GM19438 (cell line): Measurements from ENCODE around the gene ATP6V1F.

Experiments
- ATAC-seq: cut with Tn5 transposase; IDR thresholded peaks from one replicate; pipeline ENCODE4 v1.9.1; 2021; ENCODE audit warnings: low read depth; ENCODE audit not compliant: unreplicated experiment

Gene ATP6V1F, protein sequence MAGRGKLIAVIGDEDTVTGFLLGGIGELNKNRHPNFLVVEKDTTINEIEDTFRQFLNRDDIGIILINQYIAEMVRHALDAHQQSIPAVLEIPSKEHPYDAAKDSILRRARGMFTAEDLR

DNA sequence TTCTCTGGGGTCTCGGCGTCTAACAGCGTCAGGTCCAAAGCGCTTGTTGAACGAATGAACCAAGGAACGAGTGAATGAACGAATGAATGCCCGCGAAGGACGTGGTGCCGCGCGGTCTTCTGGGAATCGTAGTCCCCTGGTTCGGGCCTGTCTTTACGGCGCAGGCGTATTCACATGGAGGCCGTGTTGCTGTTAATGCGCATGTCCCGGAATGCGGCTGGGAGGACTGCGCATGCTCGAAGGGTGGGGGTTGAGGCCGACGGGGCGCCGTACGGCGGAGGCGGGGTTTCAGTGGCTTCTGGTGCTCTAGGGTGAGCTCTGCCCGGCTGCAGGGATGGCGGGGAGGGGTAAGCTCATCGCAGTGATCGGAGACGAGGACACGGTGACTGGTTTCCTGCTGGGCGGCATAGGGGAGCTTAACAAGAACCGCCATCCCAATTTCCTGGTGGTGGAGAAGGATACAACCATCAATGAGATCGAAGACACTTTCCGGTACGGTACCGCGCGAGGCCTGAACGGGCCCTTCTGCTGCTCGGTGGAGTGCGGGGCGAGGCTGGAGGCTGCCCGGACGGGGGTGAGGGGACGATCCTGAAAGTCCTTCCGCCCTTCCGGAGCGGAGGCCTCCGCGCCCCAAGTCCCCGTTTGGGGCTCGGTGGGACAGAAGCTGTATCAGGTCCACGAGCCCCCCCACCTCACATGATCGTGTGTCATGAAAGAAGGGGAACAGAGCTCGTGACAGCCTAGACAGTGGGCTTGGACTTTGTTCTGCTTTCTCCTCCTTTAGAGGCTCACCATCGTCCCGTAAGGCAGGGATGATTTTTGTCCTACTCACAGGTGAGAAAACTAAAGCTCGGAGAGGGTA, at the start of gene ATP6V1F:
TSS of gene ATP6V1F (plus strand) at position 286 of the 862 bp plus-strand sequence. CDS start at position 335, 49 bp downstream.
- peak; percentile 81 for ATAC-seq

DNA sequence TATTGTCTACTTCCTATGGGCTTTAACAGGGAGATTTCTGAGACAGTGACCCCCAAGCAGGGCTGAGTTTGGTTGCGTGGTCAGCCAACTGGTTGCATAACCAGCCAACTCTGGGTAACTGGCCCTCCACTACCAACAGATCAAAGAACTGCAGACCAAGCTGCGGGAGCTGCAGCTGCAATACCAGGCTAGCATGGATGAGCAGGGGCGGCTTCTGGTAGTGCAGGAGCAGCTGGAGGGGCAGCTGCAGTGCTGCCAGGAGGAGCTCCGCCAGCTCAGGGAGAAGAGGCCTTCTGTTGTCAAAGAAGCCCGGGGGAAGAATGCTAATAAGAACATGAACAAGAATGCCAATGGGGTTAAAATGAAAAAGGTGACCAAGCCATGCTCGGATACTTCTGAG, 48.2 kb upstream of the ATP6V1F start:
- no peak for ATAC-seq

DNA sequence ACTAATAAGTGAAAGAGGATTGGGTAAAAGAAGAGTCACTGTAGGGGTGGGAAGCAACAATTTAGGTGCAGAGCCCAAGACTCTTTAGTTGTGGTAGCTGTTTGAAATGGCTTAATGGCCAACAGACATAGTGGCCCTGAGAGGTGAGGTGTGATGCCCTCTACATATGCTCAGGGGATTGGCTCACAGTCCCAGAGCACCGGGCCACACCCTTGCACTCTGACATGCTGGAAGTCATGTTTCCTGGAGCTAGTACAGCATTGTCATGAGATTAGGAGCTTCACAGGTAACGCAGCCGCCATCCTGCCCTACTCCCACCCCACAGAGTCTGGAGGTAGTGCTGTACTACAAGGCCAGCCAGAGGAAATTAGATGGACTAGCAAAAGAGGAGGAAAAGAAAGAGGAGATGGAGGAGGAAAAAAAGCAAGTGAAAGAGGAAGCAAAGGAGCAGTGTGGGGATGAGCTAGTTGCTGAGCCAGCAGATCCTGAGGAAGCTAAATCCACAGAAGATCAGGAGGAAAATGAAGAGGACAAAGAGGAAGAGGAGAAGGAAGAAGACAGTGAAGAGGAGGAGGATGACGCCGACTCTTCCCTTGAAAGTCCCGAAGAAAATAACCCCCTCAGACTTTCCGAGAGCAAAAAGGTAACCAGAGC, 47.2 kb upstream of the ATP6V1F start:
- ATAC-seq: no peak

DNA sequence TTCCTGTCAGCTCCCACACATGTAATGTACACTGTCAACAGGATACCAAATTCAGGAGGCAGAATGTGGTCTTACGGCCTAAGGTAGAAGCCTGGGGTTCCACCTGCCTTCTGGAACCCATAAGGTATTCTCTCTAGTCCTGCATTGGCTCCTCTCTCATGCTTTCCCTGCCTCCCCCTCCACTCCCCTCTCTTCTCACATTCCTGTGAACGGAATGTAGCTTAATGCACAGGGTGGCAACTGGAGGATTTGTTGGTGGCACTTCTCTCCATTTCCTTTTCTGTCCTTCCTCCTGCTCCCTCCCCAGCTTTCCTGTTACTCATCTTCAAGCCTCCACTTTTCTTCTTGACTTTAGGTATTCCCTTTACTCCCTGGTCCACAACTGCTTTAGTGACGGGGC, 44.0 kb upstream of the ATP6V1F start:
- no peak for ATAC-seq

DNA sequence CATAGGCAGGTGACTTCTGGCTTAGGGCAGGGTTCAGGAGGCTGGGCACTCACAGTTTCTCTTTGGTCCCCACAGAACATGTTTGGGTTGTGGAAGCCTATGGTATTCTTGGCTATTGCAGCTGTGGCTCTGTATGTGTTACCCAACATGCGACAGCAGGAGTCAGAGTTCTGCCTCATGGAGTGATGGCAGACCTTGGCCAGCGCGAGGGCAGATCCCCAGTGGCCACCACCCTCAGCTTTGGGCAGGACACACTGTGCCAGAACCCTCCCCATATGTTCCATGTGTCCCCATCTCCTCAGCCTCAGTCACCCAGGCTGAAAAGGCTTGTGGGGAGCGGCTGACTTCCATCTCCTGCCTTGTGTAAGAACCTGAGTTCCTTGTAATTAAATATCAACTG, 40.9 kb upstream of the ATP6V1F start:
- no peak for ATAC-seq

DNA sequence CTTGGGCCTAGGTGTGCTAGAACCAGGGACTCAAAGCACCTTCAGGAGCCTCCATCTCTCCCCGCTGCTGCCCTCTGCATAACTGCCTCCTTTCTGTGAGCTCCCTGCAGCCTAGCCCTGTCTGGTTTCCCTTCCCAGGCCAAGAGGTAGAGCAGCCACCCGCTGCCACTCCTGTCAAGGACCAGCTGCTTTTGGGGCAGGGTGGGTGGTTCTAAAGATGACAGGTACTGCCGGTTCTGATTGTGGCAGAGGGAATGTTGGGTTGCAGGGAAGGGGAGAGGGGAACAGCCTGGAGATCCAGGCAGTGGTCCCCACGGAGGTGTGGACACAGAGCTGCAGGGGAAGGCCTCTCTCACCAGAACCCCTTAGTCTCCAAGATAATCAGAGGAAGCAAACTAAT, 36.1 kb upstream of the ATP6V1F start:
- ATAC-seq: no peak

DNA sequence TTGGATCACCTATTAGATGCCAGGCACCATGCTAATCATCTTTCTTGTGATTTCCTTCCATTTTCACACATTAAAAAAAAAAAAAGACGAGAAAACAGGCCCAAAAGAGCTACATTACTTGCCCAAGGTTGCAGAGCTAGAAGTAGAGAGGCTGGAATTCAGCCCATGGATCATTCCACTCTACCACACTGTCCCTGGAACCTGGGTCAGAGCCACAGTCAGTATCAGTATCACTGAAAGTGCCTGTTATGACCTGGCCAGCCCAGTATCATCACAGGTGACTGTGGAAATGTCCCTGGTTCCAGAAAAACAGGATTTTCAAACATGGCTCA, 35.8 kb upstream of the ATP6V1F start:
- no peak for ATAC-seq

DNA sequence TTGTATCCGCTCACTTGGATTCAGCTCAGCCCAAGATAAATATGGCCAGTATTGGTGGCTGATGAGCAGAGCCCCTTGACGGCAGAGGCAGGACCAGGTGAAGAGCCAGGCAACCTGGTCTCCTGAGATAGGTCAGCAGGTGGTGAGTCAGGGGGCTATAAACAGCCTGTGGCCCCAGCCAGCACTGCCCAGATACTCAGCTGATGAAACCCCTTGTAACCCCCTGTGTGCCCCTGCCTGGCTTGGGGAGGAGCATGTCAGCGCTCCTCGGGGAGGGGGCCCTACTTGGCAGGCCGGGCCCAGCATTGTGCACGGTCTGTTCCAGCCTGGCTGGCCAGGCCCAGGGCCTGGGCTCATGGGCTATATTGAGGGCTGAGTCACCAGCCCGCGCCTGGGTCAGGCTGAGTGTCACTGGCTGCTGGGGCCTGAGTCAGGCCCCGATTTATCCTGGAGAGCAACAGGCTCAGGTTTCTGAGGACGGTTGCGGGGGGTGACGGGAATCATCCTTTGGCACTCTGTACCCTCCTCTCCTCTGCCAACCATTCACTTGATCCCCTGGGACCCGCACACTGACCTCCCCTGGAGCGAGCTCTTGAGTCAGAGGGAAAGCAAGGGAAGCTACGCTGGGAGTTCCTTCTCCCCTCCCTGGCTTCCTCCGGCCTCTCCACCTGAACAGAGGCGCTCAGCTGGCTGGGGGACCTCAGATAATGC, 35.3 kb upstream of the ATP6V1F start:
- no peak for ATAC-seq

DNA sequence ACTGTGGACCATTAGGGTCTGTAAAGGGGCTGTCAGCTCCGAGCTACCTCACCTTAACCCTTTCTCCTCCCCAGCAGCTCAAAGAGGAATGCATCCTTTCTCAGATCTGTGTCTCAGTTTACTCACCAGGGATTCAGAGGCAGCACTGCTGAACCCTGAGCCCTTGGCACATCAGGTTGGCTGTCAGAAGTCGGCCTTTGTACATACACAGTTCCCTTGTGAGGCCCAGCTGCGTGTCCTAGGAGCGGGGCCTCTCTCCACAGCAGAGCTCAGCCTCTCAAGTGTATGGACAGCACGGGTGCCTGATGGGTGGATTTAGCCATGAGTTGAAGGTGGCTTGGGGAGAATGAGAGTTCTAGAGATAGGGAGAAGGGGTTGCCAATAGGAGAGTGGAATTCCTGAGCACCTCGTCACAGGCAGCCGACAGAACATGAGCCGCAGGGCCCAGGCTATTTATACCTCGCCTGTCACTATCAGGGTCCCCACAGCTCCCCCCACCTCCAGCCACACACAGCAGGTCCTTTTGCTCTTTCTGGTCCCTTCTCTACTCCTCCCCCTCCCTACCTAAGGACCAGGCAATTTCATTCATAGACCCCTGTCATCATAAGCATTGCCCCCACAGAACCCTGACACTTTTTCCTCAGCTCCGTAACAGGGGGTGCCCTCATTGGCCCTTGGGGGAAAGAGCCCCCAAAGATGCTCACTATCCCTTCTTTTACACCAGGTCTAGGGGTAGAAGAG, 34.5 kb upstream of the ATP6V1F start:
- ATAC-seq: no peak

DNA sequence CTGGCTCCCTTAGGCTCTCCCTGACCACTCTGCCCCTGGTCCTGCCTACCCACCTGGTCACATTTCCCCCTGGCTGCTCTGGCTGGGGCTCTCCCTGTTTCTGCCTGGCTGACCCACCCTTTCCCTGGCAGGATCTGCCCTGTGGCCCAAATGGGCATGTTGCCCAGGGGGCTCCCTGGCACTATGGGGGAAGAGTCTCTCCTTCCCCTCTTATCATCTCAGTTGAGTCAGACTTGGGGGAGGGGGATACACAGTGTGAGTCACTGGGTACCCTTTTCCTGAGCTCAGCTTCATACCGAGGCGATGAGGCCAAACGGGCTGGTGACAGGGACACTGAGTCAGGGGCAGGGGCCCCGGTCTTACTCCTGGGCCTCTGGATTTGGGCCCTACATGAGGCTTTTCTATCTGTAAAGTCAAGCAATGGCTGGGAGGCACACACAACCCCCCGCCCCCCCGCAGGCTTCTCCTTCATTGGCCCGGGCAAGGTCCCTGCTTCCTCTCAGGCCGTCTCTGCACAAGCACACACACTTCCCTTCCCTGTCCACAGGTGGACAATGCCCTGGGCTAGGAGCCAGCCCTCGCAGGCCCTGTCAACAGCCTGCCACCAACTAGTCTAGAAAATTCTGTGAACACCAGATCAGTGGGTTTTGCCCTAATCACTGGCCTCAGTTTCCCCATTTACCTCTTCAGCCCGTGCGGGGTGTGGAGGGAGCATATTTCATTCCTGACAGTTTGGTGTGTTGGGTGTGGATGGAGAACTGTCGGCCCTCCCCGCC, 33.1 kb upstream of the ATP6V1F start:
- ATAC-seq: no peak

DNA sequence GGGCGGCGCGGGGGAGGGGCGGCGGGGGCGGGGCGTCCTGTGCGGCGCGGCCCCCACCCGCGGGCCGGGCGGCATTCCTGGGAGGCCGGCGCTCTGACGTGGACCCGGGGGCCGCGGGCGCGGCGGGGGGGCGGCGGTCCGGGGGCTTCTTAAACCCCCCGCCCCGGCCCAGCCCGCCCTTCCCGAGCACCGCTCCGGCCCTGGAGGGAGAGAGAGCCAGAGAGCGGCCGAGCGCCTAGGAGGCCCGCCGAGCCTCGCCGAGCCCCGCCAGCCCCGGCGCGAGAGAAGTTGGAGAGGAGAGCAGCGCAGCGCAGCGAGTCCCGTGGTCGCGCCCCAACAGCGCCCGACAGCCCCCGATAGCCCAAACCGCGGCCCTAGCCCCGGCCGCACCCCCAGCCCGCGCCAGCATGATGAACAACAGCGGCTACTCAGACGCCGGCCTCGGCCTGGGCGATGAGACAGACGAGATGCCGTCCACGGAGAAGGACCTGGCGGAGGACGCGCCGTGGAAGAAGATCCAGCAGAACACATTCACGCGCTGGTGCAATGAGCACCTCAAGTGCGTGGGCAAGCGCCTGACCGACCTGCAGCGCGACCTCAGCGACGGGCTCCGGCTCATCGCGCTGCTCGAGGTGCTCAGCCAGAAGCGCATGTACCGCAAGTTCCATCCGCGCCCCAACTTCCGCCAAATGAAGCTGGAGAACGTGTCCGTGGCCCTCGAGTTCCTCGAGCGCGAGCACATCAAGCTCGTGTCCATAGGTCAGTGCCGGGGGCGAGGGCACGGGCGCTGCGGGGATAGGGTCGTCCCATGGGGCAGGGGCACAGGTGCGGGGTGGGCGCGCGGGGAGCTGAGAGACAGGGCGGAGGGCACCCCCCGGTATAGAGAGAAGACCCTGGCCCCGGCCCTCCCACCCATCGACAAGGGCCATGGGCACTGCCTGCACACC, 32.2 kb upstream of the ATP6V1F start, which contains the start of gene FLNC:
TSS of gene FLNC (plus strand) at position 176 of the 947 bp plus-strand sequence. CDS start at position 408, 232 bp downstream.
- no peak for ATAC-seq

DNA sequence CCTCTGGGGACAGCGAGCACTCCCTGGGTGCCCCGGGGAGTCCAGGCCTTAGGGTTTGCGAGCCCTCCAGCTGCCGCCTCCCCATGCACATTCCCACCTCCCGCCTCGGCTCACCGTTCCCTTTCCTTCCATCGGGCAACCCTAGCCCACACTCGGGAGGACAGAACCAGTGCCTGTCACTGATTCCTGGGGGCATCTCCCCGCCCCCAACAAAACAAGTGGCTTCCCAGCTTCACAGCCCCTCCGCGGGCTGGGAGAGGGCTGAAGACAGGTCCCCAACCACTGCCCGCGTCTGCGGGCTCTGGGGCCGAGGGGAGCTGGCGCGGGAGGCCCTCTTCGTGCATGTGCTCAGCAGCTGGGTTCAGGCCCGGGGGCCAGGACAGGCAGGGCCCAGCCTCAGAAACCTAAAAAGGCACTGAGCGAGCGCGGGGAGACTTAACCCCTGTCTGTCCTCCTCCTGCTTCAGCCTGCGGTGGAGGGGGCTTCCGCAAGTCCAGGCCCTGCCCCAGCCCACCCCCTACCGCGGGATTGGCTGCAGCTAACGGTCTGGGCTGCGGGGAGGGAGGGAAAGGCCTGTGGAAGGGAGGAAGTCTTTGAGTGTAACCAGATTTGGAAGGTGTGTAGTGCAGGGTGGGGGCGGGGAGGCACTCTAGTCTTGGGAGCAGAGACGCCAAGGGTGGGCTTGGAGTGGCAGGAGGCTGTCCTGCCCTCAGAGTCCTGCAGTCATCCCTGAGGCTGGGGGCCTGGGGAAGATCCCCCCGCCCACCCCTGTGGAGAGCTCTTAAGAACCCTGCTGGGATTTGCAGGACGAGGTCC, 31.3 kb upstream of the ATP6V1F start:
- no peak for ATAC-seq

DNA sequence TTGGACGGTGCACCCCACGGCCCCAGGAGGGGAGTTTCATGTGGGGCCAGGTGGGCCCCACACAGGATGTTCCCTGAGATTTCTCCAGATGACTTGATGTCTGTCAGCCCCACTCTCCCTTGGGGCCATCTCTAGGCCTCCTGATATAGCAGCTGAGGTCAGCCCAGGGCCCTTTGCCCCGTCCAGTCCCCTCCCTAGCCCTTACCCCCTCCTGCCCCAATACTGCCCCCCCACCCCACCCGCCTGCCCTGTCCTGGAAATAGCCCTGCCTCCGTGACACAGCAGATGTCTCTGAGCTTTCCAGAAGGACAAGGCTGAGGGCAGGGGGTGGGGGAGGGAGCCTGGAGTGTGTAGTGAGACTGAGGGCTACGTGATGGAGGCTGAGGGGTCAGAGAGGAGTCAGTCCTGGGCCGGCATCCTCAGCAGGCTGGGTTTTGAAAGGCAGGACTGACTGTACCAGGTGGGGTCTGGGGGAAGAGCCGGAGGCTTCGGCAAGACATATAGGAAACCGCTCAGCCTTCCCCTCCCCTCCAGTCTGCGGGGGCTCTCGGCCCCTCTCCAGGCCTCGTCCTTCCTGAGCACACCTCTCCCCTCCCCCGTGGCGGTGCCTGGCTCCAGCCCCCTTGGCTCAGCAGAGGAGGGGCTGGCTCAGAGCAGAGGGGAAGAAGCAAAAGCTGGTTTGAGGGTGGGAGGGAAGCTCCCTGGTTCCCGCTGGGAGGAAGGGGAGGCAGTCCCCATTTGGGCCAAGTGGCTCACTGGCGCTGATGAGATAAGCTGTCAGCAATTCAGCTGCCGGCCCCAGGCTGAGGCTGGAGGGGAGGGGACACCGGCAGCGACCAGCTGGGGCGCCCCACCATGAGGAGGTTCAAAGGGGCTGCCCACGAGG, 30.4 kb upstream of the ATP6V1F start:
- ATAC-seq: no peak

DNA sequence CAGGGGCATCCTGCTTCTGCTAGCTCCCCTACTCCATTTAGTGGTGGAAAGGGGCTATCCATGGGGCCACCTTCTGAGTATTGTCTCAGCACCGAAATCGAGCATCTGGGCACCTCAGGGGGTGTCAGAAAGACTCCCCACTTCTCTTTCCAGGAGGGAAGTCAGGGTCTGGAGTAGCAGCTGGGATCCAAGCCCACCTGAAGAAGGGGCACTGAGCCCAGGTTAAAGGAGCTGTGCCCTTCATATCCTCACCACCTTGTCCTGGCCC, 29.8 kb upstream of the ATP6V1F start:
- no peak for ATAC-seq

DNA sequence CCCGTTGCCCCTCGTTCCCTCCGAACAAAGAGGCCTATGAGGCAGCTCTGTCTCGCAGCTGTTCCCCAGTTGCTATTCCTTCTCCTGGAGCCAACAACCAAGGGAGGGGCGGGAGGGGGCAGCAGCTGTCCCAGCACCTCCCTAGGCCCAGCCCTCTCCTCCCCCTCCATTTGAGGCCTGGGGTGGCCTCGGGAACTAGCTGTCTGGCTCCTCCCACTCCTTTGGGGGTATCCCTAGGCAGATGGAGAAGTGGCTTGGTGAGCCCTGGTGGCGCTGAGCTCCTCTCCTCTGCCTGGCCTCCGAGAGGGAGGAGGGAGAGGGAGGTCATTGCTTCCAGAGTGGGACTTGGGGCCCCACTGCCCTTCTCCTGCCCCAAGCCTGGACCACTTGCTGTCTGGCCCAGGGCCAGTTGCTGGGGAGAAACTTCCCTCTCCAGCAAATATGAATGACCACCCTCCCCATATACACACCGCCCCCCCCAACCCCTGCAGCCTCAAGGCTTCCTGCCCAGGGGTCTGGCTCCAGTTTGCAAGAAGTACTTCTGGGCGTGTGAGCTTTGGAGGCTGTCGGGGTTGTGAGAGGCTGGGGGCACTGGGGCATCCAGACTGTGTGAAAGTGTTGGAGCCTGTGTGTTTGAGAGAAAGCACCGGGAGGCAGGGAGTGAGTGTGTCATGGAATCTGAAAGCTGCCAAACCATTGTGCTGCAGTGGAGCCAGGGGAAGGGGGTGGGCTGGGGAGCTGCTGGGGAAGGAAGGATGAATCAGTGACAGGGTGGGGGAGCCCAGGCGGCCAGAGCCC, 29.3 kb upstream of the ATP6V1F start:
- ATAC-seq: no peak

DNA sequence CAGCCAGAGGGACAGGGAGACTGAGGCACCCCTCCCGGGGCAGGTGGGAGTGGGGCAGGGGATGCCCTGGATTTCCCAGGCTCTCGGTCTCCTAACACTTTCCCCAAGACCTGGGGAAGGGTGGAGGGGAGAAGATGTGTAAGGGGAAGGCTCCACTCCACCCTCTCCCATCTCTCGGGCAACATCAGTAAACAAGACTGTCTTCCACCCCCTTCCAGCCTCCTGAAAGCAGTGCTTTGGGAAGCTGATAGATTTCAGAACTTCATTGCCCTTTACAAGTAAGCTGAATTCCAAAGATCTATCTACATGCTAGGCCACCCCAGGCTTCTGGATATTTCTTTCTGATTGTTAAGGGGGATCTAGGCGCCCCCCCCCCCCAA, 28.7 kb upstream of the ATP6V1F start:
- no peak for ATAC-seq
